HG03575 (cell line): ENCODE results near the gene OR52B6.
"Not testable (repeated sequence)": the region's sequence is repeated elsewhere in the genome, so short reads cannot be mapped to it uniquely, and the experiment has no call there.

ENCODE experiments used
- ATAC-seq: cut with Tn5 transposase; IDR thresholded peaks from one replicate; pipeline ENCODE4 v1.9.1; 2021; ENCODE audit not compliant: unreplicated experiment, insufficient number of reproducible peaks, low FRiP score; ENCODE audit errors: extremely low read depth

Gene OR52B6, protein sequence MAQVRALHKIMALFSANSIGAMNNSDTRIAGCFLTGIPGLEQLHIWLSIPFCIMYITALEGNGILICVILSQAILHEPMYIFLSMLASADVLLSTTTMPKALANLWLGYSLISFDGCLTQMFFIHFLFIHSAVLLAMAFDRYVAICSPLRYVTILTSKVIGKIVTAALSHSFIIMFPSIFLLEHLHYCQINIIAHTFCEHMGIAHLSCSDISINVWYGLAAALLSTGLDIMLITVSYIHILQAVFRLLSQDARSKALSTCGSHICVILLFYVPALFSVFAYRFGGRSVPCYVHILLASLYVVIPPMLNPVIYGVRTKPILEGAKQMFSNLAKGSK

GRCh38 chr11:5580577-5580976, at the start of gene OR52B6:
TSS of gene OR52B6 (plus strand) at chr11:5580877. CDS start at chr11:5580877, 0 bp downstream.
- ATAC-seq: no peak

DNA sequence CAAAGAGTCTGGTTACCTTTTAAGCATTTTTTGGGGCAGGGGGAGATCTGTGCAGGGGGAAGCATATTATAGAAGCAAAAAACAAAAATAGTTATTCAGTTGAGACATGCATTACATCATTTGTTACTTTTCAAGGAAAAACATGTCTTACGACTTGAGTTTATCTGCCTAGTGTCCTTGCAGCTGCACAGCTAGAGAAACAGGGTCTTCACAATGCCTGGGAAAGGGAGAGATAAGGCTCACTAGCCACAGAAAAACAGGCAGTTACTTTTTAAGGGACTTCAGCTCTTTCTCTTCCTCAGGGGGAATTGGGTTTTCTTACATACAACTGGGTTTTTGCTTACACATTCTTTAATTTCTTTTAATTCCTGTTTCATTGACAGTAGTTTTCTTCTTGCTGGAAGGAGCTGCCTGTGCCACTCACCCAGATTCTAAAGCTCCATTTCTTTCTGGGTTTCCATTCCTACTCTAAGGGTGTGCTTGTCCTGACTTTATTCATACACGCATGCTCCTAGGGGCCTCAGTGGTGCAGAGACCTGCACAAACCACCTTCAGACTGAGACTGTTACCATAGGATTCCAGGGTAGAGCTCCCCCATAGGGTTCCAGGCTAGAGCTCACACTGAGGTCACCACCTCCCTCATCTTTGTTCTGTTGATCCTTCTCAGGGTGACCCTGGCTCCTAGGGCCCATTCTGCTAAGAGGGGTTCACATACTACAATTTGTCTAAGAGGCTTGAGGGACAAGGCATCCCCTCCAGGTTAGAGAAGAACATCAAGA, 49.4 kb upstream of the OR52B6 start:
- no peak for ATAC-seq

GRCh38 chr11:5534046-5534445, 46.6 kb upstream of the OR52B6 start:
- ATAC-seq: no peak

- ATAC-seq: no peak
Measured at GRCh38 chr11:5536482-5536881, 44.2 kb upstream of the OR52B6 start.

DNA sequence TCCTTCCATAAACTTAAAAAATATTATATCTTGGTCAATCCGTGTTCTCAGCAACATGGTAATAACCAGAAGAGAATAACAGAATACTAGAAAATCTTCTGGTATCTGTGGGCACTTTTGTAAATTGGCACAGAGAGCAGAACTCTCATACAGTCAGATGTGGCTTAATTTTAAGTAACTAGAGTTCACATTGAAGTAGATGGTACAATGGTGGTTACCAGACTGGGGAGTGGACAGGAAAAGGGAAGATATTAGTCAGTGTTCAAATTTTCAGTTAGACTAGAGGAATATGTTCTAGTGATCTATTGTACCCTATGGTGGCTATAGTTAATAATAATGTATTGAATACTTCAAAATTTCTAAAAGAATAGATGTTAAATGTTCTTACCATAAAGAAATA, 39.2 kb upstream of the OR52B6 start:
- ATAC-seq: no peak

DNA sequence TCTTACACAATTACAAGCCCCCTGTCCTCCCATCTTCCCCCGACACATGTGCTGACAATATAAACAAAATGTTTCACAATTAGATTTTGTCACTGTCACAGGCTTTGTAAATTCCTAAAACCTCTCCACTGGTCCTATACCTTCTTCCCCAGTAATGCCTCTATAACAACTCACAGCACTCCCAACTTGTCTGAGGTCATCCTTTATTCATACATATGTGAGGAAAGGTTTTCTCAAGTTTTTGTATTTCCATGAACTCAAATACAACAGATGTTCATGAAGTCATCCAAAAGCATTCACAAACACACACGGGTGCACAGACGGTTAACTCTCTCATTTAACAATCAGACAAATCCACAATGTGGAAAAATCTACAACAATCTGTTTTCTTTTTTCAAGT, 34.2 kb upstream of the OR52B6 start:
- no peak for ATAC-seq

DNA sequence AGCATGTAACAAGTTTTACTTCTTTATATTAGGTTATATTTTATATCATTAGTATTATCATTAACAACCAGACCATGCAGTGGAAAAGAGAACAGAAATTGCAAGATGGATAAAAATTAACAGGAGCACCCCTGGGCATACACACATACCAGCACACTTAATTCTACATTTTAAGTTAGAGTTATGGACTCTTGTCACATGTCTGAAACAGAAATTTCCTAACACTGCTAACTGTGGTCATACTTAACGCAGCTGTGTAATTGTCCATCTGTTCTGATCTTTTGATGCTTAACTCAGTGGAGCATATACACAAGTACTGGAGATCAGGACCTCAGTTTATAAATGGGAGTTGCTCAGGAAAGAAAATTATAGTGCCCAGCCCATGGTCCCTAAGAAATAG, 32.7 kb upstream of the OR52B6 start:
- no peak for ATAC-seq

DNA sequence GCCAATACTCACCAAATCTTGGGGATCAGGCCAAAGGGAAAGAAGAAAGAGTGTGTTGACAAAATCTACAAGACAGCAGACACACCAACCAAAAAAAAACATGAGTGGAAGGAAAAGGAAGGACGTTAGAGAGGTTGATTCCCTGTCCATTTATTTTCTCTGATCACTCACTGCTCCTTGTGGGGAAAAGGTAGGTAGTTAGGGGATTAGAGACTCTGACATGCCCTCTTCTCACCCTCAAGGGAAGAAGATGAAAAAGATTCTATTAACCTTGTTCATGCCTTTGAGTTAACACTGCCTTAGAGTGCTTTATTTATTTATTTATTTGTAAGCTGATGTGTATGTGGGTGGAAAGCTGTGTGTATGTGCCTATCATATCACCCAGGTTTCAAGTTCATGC, 32.2 kb upstream of the OR52B6 start, which contains the start of gene OR52H1:
Gene OR52H1 (minus strand): TSS at position 101 of the 400 bp plus-strand sequence. CDS start 3,035 bp downstream, outside the sequence.
- ATAC-seq: no peak

GRCh38 chr11:5550440-5551095, 30.1 kb upstream of the OR52B6 start:
- ATAC-seq: peak; percentile 73

DNA sequence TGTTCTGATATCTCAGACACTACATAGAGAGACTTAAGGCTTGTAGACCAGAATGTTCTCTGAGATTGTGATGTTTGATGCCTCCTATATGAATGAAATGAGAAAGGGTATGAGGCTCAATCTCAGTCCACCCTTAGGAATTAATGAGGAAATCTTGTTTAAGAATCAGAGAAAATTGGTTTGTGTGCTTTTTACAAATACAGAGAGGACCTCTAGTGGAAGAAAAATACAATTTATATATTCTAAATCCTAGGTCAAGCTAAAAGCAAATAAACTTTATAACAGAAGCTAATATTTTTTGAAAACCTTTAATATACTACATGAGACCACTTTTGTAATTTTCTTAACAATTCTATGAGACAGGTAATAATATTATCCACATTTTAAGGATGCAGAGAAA, 27.3 kb upstream of the OR52B6 start:
- no peak for ATAC-seq

- ATAC-seq: no peak
Measured at GRCh38 chr11:5556596-5557188, 24.0 kb upstream of the OR52B6 start.

GRCh38 chr11:5557751-5558150, 22.9 kb upstream of the OR52B6 start:
- ATAC-seq: no peak

- no peak for ATAC-seq
Measured at GRCh38 chr11:5564259-5565019, 16.2 kb upstream of the OR52B6 start.

- ATAC-seq: no peak
Measured at GRCh38 chr11:5574654-5575053, 6.0 kb upstream of the OR52B6 start.

GRCh38 chr11:5575152-5575551, 5.5 kb upstream of the OR52B6 start:
- no peak for ATAC-seq

- ATAC-seq: no peak
Measured at GRCh38 chr11:5577101-5577500, 3.6 kb upstream of the OR52B6 start.

DNA sequence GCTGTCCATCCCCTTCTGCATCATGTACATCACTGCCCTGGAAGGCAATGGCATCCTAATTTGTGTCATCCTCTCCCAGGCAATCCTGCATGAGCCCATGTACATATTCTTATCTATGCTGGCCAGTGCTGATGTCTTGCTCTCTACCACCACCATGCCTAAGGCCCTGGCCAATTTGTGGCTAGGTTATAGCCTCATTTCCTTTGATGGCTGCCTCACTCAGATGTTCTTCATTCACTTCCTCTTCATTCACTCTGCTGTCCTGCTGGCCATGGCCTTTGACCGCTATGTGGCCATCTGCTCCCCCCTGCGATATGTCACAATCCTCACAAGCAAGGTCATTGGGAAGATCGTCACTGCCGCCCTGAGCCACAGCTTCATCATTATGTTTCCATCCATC, 337 bp downstream of the OR52B6 start:
- ATAC-seq: no peak

GRCh38 chr11:5584458-5584857, 3.8 kb downstream of the OR52B6 start:
- not testable (repeated sequence) for ATAC-seq

DNA sequence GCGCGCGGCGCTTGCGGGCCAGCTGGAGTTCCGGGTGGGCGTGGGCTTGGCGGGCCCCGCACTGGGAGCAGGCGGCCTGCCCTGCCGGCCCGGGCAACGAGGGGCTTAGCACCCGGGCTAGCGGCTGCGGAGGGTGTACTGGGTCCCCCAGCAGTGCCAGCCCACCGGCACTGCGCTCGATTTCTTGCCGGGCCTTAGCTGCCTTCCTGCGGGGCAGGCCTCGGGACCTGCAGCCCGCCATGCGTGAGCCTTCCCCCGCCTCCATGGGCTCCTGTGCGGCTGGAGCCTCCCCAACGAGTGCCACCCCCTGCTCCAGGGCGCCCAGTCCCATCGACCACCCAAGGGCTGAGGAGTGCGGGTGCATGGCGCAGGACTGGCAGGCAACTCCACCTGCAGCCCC, 9.2 kb downstream of the OR52B6 start:
- not testable (repeated sequence) for ATAC-seq
